Measurements from ENCODE around the gene IBA57. TPM values are rescaled to one million over a fixed set of nuclear protein-coding genes. Genes with fewer than 3 reads are reported as not detected.

Gene IBA57
- total and polyA plus RNA-seq, 11 donors: 4.8 to 18.6 (median 11.8) TPM

DNA sequence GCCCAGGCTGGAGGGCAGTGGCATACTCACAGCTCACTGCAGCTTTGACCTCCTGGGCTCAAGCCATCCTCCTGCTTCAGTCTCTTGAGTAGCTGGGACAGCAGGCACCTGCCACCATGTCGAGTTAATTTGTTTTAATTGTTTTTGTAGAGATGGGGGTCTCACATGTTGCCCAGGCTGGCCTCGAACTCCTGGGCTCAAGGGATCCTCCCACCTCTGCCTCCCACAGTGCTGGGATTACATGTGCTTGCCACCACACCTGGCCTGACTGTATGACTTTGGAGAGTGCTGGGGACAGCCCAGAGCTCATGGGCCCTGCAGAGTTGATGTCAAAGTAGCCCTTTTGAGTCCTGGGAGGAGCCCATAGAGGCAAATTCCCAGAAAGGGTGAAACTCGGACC lies 44.1 kb downstream of the IBA57 start:
- DNase-seq (no peak), ATAC-seq (no peak)
- intact Hi-C loops (cut with DNase I): loop anchor here in 6 of 10 donors (2.0 to 10.0 kb wide), 3 partner anchors 42 to 245 kb away; partner anchors contain the start of gene IBA57 (in 3 of the 6)
- WGBS, 4 donors: 52 to 70% (median 66%) methylated on average over 2 to 3 of the region's 3 CpGs
- H3K4me3 ChIP-seq: peak overlapping the region; percentile 20 to 93 (median 67)
- peaks cover 0 to 10% (median 0%) of the 10 kb centered on the region in 9 donors for H3K27me3 ChIP-seq
- TF ChIP-seq POLR2A (IDR thresholded peaks at IDR 0.05): no peak
- TF ChIP-seq, protein P1, sequence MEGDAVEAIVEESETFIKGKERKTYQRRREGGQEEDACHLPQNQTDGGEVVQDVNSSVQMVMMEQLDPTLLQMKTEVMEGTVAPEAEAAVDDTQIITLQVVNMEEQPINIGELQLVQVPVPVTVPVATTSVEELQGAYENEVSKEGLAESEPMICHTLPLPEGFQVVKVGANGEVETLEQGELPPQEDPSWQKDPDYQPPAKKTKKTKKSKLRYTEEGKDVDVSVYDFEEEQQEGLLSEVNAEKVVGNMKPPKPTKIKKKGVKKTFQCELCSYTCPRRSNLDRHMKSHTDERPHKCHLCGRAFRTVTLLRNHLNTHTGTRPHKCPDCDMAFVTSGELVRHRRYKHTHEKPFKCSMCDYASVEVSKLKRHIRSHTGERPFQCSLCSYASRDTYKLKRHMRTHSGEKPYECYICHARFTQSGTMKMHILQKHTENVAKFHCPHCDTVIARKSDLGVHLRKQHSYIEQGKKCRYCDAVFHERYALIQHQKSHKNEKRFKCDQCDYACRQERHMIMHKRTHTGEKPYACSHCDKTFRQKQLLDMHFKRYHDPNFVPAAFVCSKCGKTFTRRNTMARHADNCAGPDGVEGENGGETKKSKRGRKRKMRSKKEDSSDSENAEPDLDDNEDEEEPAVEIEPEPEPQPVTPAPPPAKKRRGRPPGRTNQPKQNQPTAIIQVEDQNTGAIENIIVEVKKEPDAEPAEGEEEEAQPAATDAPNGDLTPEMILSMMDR (IDR thresholded peaks at IDR 0.05): no peak
- H3K36me3 ChIP-seq: peaks cover 0 to 17% (median 0%) of the 10 kb centered on the region in 9 donors
- peaks cover 0 to 72% (median 31%) of the 10 kb centered on the region in 12 donors for H3K4me1 ChIP-seq
- peak overlapping the region; percentile 23 to 100 (median 95) for H3K27ac ChIP-seq
- H3K9me3 ChIP-seq: no peaks in the 10 kb centered on the region

DNA sequence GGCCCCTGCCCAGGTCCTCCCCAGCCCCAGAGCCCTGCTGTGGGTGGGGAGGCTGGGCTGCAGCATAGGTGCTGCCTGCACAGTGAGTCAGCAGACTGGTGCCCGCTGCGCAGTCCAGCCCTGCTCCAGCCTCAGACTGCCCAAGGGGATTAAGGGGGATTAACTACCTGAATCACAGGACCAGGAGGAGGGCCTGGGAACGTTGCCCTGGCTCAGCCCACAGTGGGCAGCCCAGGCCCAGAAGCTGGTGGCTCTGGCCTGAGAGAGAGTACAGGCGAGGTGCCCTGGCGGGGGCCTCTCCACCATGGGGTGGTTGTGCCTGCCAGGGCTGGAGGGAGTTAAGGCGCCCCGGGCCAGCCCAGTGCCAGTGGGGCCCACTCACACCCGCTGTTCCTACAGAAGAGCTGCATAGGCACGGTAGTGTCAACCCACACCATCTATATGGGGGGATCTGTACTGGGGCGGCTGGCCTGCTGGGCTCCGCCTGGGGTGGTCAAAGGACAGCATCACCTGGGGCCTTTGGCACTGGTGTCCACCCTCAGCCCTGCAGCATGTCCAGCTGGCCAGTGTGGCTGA lies 44.6 kb downstream of the IBA57 start:
- no peaks in the 10 kb centered on the region for H3K9me3 ChIP-seq
- DNase-seq: peak in 3 of 5 donors; percentile 52 to 77 (median 62)
- TF ChIP-seq, protein P1 (IDR thresholded peaks at IDR 0.05): no peak
- TF ChIP-seq POLR2A (IDR thresholded peaks at IDR 0.05): peak in 1 of 2 donors; percentile 32
- 51 to 62% (median 55%) methylated on average over 7 to 11 of the region's 11 CpGs; no CpG with 5 or more reads in 1 of the 4 donors for WGBS, 4 donors
- peaks cover 0 to 23% (median 0%) of the 10 kb centered on the region in 9 donors for H3K36me3 ChIP-seq
- peak overlapping the region in 11 of 12 donors; percentile 23 to 100 (median 96) for H3K27ac ChIP-seq
- peaks cover 0 to 10% (median 0%) of the 10 kb centered on the region in 9 donors for H3K27me3 ChIP-seq
- H3K4me1 ChIP-seq: peaks cover 0 to 77% (median 33%) of the 10 kb centered on the region in 12 donors
- H3K4me3 ChIP-seq: peak overlapping the region in 10 of 12 donors; percentile 34 to 93 (median 68)
- intact Hi-C loops (cut with DNase I): loop anchor here in 1 of 10 donors (10.0 kb wide), 1 partner anchor 245 kb away; a partner anchor contains a TSS
- peak; percentile 22 to 41 (median 30) for ATAC-seq

DNA sequence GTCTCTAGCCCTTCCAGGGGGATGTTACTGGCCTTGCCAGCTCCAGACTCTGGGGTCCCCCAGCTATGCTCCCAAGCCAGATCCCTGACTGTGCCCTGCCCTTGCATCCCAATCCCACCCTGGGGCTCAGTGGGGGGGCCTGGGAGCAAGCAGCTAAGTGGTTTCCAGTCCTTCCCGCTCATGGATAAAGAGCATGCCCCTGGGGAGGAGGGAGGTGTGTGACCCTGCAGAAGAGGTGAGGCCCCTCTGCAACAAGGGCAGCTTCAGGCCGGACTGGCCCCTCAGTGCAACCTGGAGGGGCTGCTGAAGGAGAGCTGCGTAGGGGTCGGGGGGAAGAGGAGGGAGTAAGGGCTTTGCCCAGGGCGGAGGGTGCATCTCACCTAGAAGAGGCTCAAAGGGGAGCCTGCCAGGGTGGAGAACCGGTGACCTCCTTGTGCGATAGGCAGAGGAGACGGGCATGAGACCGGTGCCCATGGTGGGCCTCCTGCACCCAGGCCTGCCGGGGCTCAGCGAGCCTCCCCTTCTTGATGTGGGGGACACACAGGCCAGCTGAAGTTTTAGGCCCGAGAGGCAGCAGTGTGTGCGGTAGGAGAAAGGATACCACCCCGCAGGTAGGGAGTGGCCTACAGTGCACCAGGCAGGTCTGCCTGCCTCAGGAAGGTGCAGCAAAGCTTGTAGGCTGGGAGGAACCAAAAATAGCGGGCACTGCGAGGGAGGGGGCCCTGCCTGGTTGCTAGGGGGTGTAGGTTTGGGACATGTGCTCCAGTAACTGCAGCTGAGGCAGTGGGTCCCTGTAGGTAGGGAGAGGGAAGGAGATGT lies 45.3 kb downstream of the IBA57 start:
- Histone ChIP-seq H3K27me3 (peaks cover 0 to 10% (median 0%) of the 10 kb centered on the region in 9 donors), H3K36me3 (peaks cover 0 to 29% (median 5%) of the 10 kb centered on the region in 9 donors), H3K4me3 (peak overlapping the region in 9 of 12 donors; percentile 1 to 93 (median 69)), H3K9me3 (no peaks in the 10 kb centered on the region), H3K4me1 (peaks cover 0 to 74% (median 32%) of the 10 kb centered on the region in 12 donors), H3K27ac (peak overlapping the region in 11 of 12 donors; percentile 23 to 100 (median 96))
- TF ChIP-seq POLR2A (IDR thresholded peaks at IDR 0.05): no peak
- TF ChIP-seq, protein P1 (IDR thresholded peaks at IDR 0.05): no peak
- WGBS, 4 donors: 60 to 71% (median 64%) methylated on average over 15 to 16 of the region's 16 CpGs
- no peak for DNase-seq
- ATAC-seq: no peak
- intact Hi-C loops (cut with DNase I): loop anchor here in 1 of 10 donors (10.0 kb wide), 1 partner anchor 244 kb away; a partner anchor contains a TSS
